MCF 10A (cell line): Measurements from ENCODE around the gene HERC2. TPM values are rescaled to one million over a fixed set of nuclear protein-coding genes. Genes with fewer than 3 reads are reported as not detected.
"Not testable (repeated sequence)": the region's sequence is repeated elsewhere in the genome, so short reads cannot be mapped to it uniquely, and the experiment has no call there.

Experiments used
- BruUV-seq: library from RNA; stranded (reverse); fragments of 400-500 nt; replicated peaks from 2 replicates; lab custom pipeline; 2021; lab: Mats Ljungman, UMichigan
- CTCF ChIA-PET: fragments of 300-600 bp; sonication (Branson Sonifier 250); formaldehyde crosslinking; extraction: SDS; loops from one replicate; lab custom pipeline; 2021; ENCODE audit warnings: antibody characterized with exemption, inconsistent platforms; lab: Yijun Ruan, JAX
- POLR2A ChIA-PET: fragments of 300-600, 350-650 bp; sonication (Branson Sonifier 250); formaldehyde crosslinking; extraction: SDS; loops from one replicate; lab custom pipeline; 2020; ENCODE audit warnings: antibody characterized with exemption, inconsistent platforms; lab: Yijun Ruan, JAX
- DNase-seq: peaks from one replicate; pipeline ENCODE4 v3.0.0-alpha.2; 2018; ENCODE audit not compliant: unreplicated experiment
- H3K27ac Mint-ChIP-seq: one replicate; pipeline ENCODE4 v1.8.0; 2022; ENCODE audit warnings: mild to moderate bottlenecking, low read depth, mixed read lengths; ENCODE audit not compliant: unreplicated experiment
- H3K27me3 Mint-ChIP-seq: one replicate; pipeline ENCODE4 v1.8.0; 2022; ENCODE audit warnings: mixed read lengths; ENCODE audit not compliant: insufficient read depth, unreplicated experiment
- H3K36me3 Mint-ChIP-seq: one replicate; pipeline ENCODE4 v1.8.0; 2022; ENCODE audit warnings: mild to moderate bottlenecking, moderate library complexity, mixed read lengths; ENCODE audit not compliant: insufficient read depth, unreplicated experiment
- H3K4me1 Mint-ChIP-seq: one replicate; pipeline ENCODE4 v1.8.0; 2022; ENCODE audit warnings: mixed read lengths; ENCODE audit not compliant: insufficient read depth, unreplicated experiment
- H3K4me3 Mint-ChIP-seq: one replicate; pipeline ENCODE4 v1.8.0; 2022; ENCODE audit warnings: mild to moderate bottlenecking, moderate library complexity, mixed read lengths; ENCODE audit not compliant: unreplicated experiment
- H3K9me3 Mint-ChIP-seq: one replicate; pipeline ENCODE4 v1.8.0; 2022; ENCODE audit warnings: mixed read lengths; ENCODE audit not compliant: unreplicated experiment
- intact Hi-C: fragments of 100-400 bp; cut with micrococcal nuclease; formaldehyde crosslinking; loops from 2 replicates; pipeline ENCODE4 v1.14.1; 2022
- total RNA-seq: library from RNA; stranded (reverse); gene quantifications from 2 replicates; pipeline ENCODE4 v1.2.3, GENCODE V29; 2022
- TF ChIP-seq, protein P1 (sequence below): fragments of 200-600 bp; IDR thresholded peaks from one replicate; pipeline ENCODE4 v1.8.0; 2022; ENCODE audit warnings: antibody characterized with exemption, mild to moderate bottlenecking; ENCODE audit not compliant: unreplicated experiment

HERC2 gene
- total RNA-seq, 1 experiment from 2014 or later = 65.2 TPM

DNA sequence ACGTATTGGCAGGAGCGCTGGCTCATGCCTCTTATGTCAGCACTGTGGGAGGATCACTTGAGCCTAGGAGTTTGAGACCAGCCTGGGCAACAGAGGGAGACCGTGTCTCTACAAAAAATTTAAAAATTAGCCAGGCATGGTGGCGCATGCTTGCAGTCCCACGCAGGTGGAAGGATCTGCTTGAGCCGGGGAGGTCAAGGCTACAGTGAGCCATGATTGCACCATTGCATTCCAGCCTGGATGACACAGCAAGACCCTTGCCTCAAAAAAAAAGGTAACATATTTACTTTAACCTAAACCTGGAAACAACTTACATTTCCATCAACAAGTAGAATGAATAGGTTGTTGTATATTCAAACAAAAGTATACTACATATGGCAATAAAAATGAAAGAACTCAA lies 78.1 kb downstream of the HERC2 start:
- ChIA-PET POLR2A (no interaction called here), CTCF (no interaction called here)
- H3K4me3 Mint-ChIP-seq = no peak overlapping the region
- peaks cover 66% of the 10 kb centered on the region for H3K36me3 Mint-ChIP-seq
- BruUV-seq = no TSS peak
- H3K27ac Mint-ChIP-seq = no peak overlapping the region
- TF ChIP-seq, protein P1, sequence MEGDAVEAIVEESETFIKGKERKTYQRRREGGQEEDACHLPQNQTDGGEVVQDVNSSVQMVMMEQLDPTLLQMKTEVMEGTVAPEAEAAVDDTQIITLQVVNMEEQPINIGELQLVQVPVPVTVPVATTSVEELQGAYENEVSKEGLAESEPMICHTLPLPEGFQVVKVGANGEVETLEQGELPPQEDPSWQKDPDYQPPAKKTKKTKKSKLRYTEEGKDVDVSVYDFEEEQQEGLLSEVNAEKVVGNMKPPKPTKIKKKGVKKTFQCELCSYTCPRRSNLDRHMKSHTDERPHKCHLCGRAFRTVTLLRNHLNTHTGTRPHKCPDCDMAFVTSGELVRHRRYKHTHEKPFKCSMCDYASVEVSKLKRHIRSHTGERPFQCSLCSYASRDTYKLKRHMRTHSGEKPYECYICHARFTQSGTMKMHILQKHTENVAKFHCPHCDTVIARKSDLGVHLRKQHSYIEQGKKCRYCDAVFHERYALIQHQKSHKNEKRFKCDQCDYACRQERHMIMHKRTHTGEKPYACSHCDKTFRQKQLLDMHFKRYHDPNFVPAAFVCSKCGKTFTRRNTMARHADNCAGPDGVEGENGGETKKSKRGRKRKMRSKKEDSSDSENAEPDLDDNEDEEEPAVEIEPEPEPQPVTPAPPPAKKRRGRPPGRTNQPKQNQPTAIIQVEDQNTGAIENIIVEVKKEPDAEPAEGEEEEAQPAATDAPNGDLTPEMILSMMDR = no peak
- H3K9me3 Mint-ChIP-seq = no peaks in the 10 kb centered on the region
- intact Hi-C loops = no loop called here
- no peaks in the 10 kb centered on the region for H3K27me3 Mint-ChIP-seq
- DNase-seq = no peak
- no peaks in the 10 kb centered on the region for H3K4me1 Mint-ChIP-seq

GRCh38 chr15:28243399-28243798 lies 78.6 kb downstream of the HERC2 start:
- H3K4me1 Mint-ChIP-seq = no peaks in the 10 kb centered on the region
- intact Hi-C loops = no loop called here
- BruUV-seq = no TSS peak
- no peak overlapping the region for H3K27ac Mint-ChIP-seq
- no peaks in the 10 kb centered on the region for H3K9me3 Mint-ChIP-seq
- no peak overlapping the region for H3K4me3 Mint-ChIP-seq
- POLR2A ChIA-PET = no interaction called here
- no peaks in the 10 kb centered on the region for H3K27me3 Mint-ChIP-seq
- H3K36me3 Mint-ChIP-seq = peaks cover 64% of the 10 kb centered on the region
- TF ChIP-seq, protein P1 = no peak
- CTCF ChIA-PET = no interaction called here
- no peak for DNase-seq

DNA sequence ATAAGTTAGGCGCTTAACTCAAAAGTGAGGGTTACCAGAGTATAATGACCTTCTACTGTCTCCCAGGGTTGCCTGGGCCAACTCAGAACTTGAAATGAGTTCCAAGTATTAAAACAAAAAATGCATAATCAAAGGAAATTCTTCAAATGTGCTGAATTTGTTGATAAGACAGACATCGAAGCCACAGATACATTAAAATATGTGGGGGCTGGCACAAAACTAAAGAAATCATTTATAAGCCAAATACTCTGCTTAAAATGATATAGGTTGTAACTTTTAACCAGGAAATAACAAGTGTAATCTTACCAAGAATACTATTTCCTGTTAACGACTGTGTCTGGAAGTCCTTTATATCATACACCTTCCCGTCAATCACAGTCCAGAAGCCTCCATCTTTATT lies 83.7 kb downstream of the HERC2 start:
- H3K27me3 Mint-ChIP-seq, intact Hi-C loops, H3K9me3 Mint-ChIP-seq, DNase-seq, POLR2A ChIA-PET, BruUV-seq, H3K4me3 Mint-ChIP-seq, H3K4me1 Mint-ChIP-seq, H3K27ac Mint-ChIP-seq: not testable (repeated sequence)
- H3K36me3 Mint-ChIP-seq = peaks cover 67% of the 10 kb centered on the region
- CTCF ChIA-PET = interaction anchor here (0.7 kb wide), 1 partner anchor 11 kb away, joined by 3 read pairs; no protein-coding TSS in a partner anchor

GRCh38 chr15:28231743-28232142 lies 90.2 kb downstream of the HERC2 start:
- H3K4me3 Mint-ChIP-seq, H3K27ac Mint-ChIP-seq, POLR2A ChIA-PET, H3K4me1 Mint-ChIP-seq, intact Hi-C loops, H3K27me3 Mint-ChIP-seq, BruUV-seq, H3K9me3 Mint-ChIP-seq, DNase-seq: not testable (repeated sequence)
- CTCF ChIA-PET = interaction anchor here (0.7 kb wide), 1 partner anchor 37 kb away, joined by 3 read pairs; no protein-coding TSS in a partner anchor
- peaks cover 66% of the 10 kb centered on the region for H3K36me3 Mint-ChIP-seq

- POLR2A ChIA-PET, H3K27ac Mint-ChIP-seq, intact Hi-C loops, H3K4me3 Mint-ChIP-seq, H3K9me3 Mint-ChIP-seq, H3K27me3 Mint-ChIP-seq, BruUV-seq, H3K4me1 Mint-ChIP-seq, CTCF ChIA-PET, DNase-seq: not testable (repeated sequence)
- H3K36me3 Mint-ChIP-seq = peaks cover 64% of the 10 kb centered on the region
These were observed 90.6 kb downstream of the HERC2 start for GRCh38 chr15:28231336-28231735.

DNA sequence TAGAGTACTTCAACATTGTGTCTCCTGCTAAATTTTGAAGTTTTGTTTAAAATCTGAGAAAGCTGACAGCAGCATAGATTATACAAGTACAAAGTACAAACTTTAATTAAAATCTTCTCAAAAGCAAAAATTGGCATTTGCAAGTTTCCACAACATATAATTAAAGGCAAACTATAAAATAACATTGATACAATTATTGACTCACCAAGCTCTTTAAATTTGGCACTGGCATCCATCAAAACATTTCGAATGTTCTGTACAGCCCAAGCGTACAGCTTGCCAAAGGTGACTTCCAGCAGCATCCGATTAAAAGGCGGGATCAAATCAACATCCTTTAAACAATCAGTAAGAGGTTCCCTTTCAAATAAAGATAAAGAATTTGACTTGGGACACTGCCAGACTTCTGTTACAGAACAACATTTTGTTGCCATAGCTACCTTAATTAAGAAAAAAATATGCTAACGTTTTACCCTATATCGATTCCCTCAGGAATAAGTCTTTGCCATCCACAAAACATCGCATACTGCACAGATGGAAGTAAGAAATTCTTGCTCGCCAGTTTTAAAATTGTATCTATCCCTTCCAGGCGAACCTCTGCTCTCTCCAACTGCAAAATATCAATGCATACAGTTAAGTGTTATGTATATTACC lies 92.9 kb downstream of the HERC2 start:
- H3K27me3 Mint-ChIP-seq, CTCF ChIA-PET, POLR2A ChIA-PET, H3K27ac Mint-ChIP-seq, H3K9me3 Mint-ChIP-seq, H3K4me1 Mint-ChIP-seq, H3K4me3 Mint-ChIP-seq, intact Hi-C loops, DNase-seq: not testable (repeated sequence)
- H3K36me3 Mint-ChIP-seq = peaks cover 51% of the 10 kb centered on the region
- TSS peak; percentile 19 for BruUV-seq
